GM12874 (cell line): Measurements from ENCODE around the gene MDGA2.

ENCODE experiments used
- CTCF ChIP-seq: IDR thresholded peaks from 2 replicates; pipeline ENCODE4 v1.5.1; 2011; ENCODE audit warnings: low read depth, mild to moderate bottlenecking, control low read depth, low read length, moderate library complexity; ENCODE audit not compliant: insufficient read depth

Gene MDGA2

DNA sequence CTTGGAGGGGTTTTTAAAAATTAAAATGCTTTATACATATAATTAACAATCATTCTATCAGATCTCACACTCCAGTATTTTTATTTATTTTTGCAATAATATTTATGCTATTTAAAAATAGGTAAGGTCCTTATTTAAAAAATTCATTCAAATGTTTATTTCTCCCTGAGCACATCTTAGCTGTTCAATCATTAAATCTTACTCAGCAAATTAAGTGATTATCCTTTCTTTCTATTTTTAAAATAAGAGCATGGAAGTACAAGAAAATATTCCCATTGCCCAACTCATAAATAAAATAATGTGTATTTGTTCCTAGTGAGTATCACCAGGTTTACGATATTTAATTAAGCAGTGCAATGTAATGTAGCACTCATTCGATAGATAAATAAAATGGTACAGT, 666.7 kb downstream of the MDGA2 start:
- TF ChIP-seq CTCF, result no peak

DNA sequence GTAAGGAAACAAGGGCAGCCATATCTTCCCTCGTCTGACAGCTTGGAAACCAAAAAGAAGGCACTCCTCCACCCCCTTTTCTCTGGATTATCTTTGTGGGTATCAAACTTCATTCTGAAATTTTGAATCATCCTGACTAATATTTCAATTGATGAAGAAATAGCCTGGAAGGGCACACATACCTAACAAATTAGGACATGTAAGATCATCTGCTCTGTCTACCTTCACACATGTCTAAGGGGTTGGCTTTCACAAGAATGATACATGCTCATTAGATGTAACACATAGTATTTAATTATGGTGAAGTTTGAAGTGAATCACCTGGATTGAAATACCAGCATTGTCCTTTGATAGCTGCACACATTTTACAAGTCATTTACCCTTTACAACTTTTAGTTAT, 675.7 kb downstream of the MDGA2 start:
- TF ChIP-seq CTCF, result no peak

GRCh38 chr14:46989566-46989965, 685.8 kb downstream of the MDGA2 start:
- no peak for TF ChIP-seq CTCF

GRCh38 chr14:46988312-46988711, 687.1 kb downstream of the MDGA2 start:
- TF ChIP-seq CTCF, result no peak

GRCh38 chr14:46985529-46986380, 689.6 kb downstream of the MDGA2 start:
- TF ChIP-seq CTCF, result no peak

DNA sequence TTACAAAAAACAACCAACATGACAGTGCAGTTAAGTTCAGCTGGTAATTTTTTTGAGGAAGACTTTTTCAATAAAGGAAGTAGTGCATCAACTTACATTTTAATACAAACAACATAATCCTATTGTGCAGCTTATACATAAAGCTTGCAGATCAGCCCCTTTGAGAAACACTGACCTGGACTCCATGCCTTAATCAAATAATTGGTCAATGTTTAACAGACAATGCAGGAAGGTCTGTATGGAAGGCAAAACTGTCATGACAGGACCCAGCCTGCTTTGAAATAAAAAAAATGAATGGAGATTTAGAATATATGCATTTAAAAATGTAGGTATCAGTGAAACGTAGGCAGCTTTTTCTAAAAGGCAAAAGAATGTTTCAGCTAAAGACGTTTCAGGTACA, 702.1 kb downstream of the MDGA2 start:
- no peak for TF ChIP-seq CTCF

DNA sequence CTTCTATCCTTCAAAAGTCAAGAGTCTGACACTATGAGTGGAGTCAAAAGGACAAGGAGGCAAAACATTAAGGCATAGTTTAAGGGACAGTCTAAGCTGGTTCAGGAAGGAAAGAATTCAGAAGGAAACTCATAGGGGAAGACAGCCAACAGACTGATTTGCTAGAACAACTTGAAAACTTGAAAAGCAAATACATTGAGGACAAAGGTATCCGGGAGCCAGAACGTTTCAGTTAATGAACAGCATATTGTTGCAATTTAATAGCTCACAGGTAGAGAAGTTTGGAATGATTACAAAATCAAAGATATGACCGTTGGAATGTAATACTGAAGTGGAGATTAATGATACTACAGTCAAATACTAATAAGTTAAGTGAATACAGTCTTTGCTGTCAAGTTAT, 711.0 kb downstream of the MDGA2 start:
- no peak for TF ChIP-seq CTCF

GRCh38 chr14:46951103-46951502, 724.3 kb downstream of the MDGA2 start:
- TF ChIP-seq CTCF, result no peak
